ENCODE data around the gene CEP20.

GRCh38 chr16:15834502-15834901 is 53.9 kb downstream of the CEP20 start:
- TF ChIP-seq CTCF (IDR thresholded peaks at IDR 0.05) (no peak), POLR2A (IDR thresholded peaks at IDR 0.05) (no peak), POLR2AphosphoS5 (IDR thresholded peaks at IDR 0.05) (no peak)

All from suprapubic skin (tissue), 4 donors.